HG03103 (cell line): ENCODE data around the gene ANKRD36B.
"Not testable (repeated sequence)": the region's sequence is repeated elsewhere in the genome, so short reads cannot be mapped to it uniquely, and the experiment has no call there.

Experiments
- ATAC-seq: cut with Tn5 transposase; IDR thresholded peaks from one replicate; pipeline ENCODE4 v1.9.1; 2021; ENCODE audit warnings: low read depth; ENCODE audit not compliant: unreplicated experiment

ANKRD36B gene

GRCh38 chr2:97550498-97550897, 39.2 kb downstream of the ANKRD36B start:
- not testable (repeated sequence) for ATAC-seq

GRCh38 chr2:97549058-97549457, 40.6 kb downstream of the ANKRD36B start:
- ATAC-seq = not testable (repeated sequence)

- ATAC-seq = not testable (repeated sequence)
Measured at GRCh38 chr2:97548536-97548935, 41.1 kb downstream of the ANKRD36B start.

- no peak for ATAC-seq
Measured at GRCh38 chr2:97546711-97547110, 43.0 kb downstream of the ANKRD36B start.

GRCh38 chr2:97544911-97545310, 44.8 kb downstream of the ANKRD36B start:
- ATAC-seq = not testable (repeated sequence)

- ATAC-seq = not testable (repeated sequence)
Measured at GRCh38 chr2:97525904-97526303, 63.8 kb downstream of the ANKRD36B start.

GRCh38 chr2:97523816-97524215, 65.9 kb downstream of the ANKRD36B start:
- ATAC-seq = not testable (repeated sequence)

- ATAC-seq = not testable (repeated sequence)
Measured at GRCh38 chr2:97522916-97523555, 66.6 kb downstream of the ANKRD36B start.

- not testable (repeated sequence) for ATAC-seq
Measured at GRCh38 chr2:97495651-97496050, 94.0 kb downstream of the ANKRD36B start.

- not testable (repeated sequence) for ATAC-seq
Measured at GRCh38 chr2:97490141-97490540, 99.5 kb downstream of the ANKRD36B start.
